GM12801 (cell line): Measurements from ENCODE around the gene GLRX5.

Experiments
- CTCF ChIP-seq: IDR thresholded peaks from one replicate; pipeline ENCODE4 v1.5.1; 2011; ENCODE audit warnings: control low read depth; ENCODE audit not compliant: insufficient read length; ENCODE audit errors: extremely low read depth

GLRX5 gene

GRCh38 chr14:95547626-95548327 lies 12.9 kb downstream of the GLRX5 start:
- TF ChIP-seq CTCF, result no peak

- TF ChIP-seq CTCF, result no peak
Measured at GRCh38 chr14:95548328-95548929, 13.6 kb downstream of the GLRX5 start.

- TF ChIP-seq CTCF, result no peak
Measured at GRCh38 chr14:95549656-95550585, 15.1 kb downstream of the GLRX5 start.

- no peak for TF ChIP-seq CTCF
Measured at GRCh38 chr14:95551435-95551834, 16.6 kb downstream of the GLRX5 start.

- TF ChIP-seq CTCF, result no peak
Measured at GRCh38 chr14:95553141-95553540, 18.3 kb downstream of the GLRX5 start.

GRCh38 chr14:95555053-95555452 lies 20.2 kb downstream of the GLRX5 start:
- TF ChIP-seq CTCF, result no peak

GRCh38 chr14:95557291-95557690 lies 22.4 kb downstream of the GLRX5 start:
- TF ChIP-seq CTCF, result no peak
